Measurements from ENCODE around the gene CLEC12A.

Gene CLEC12A

DNA sequence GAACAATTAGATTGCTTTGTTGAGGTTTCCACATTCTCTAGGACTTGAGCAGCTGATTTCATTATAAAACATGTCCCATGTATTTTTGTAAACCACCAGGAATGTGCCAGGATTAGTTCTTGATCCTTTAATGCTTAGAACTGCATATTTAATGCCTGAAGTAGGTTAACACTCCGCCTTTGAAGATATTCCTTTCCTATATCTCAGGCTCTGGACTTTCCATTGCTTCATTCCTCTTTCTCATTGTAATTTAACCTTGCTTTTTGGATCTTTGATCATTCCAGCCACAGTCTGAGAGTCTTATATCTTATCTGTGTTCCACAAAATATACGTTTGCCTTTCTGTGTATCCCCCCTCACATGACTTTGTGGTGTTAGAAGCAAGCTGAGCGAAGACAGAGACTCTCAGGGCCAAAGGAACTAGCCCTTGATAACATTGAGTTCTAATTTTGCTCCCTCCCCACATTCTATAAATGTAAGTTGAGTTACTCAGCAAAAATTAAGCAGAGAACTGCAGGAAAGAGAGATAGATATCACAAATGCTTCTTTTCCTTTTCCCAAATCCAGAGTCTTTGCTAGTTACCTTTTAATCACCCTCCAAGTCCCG is 30.1 kb downstream of the CLEC12A start:
- Histone ChIP-seq H3K36me3 (no peaks in the 10 kb centered on the region), H3K9me3 (no peaks in the 10 kb centered on the region), H3K27me3 (peaks cover 6% of the 10 kb centered on the region; the same call in 1 of the 2 replicates), H3K4me3 (ENCODE audit: low read depth, low read length) (no peak overlapping the region), H3K4me1 (no peaks in the 10 kb centered on the region)
- TF ChIP-seq CTCF (IDR thresholded peaks at IDR 0.05; ENCODE audit: low read depth, low read length) = no peak
- DNase-seq = no peak

- no peaks in the 10 kb centered on the region for H3K9me3 ChIP-seq
- H3K27me3 ChIP-seq = no peaks in the 10 kb centered on the region; the same call in 1 of the 2 replicates
- H3K4me1 ChIP-seq = no peaks in the 10 kb centered on the region
- no peak overlapping the region for H3K4me3 ChIP-seq (ENCODE audit: low read depth, low read length)
- no peaks in the 10 kb centered on the region for H3K36me3 ChIP-seq
- DNase-seq = no peak
- no peak for TF ChIP-seq CTCF (IDR thresholded peaks at IDR 0.05; ENCODE audit: low read depth, low read length)
These were observed 41.6 kb downstream of the CLEC12A start for GRCh38 chr12:10012630-10013330.

- Histone ChIP-seq H3K36me3 (no peaks in the 10 kb centered on the region), H3K4me1 (no peaks in the 10 kb centered on the region), H3K9me3 (no peaks in the 10 kb centered on the region), H3K4me3 (ENCODE audit: low read depth, low read length) (no peak overlapping the region), H3K27me3 (no peaks in the 10 kb centered on the region; the same call in 1 of the 2 replicates)
- no peak for TF ChIP-seq CTCF (IDR thresholded peaks at IDR 0.05; ENCODE audit: low read depth, low read length)
- no peak for DNase-seq
These were observed 44.2 kb downstream of the CLEC12A start for GRCh38 chr12:10015450-10015849.

- H3K4me3 ChIP-seq (ENCODE audit: low read depth, low read length) = no peak overlapping the region
- no peaks in the 10 kb centered on the region for H3K9me3 ChIP-seq
- no peaks in the 10 kb centered on the region; the same call in 1 of the 2 replicates for H3K27me3 ChIP-seq
- H3K4me1 ChIP-seq = no peaks in the 10 kb centered on the region
- no peaks in the 10 kb centered on the region for H3K36me3 ChIP-seq
- no peak for DNase-seq
- TF ChIP-seq CTCF (IDR thresholded peaks at IDR 0.05; ENCODE audit: low read depth, low read length) = no peak
These were observed 45.7 kb downstream of the CLEC12A start for GRCh38 chr12:10016881-10017280.

DNA sequence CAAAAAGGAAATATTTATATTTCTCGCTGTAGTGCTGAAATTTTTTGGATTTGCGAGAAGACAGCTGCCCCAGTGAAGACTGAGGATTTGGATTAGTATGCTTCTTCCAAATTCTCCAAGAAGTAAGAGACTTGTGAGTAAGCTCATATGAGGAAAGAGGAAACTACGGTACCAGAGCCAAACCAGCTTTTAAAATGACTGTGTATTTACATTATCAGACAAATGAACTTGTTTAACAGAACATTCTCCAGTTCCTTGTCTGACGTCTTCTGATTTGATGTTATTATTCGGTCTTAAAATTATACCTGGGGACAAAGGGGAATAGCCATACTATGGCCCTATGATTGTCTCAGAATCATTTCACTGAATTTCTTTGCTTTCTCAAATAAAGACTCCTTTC is 47.2 kb downstream of the CLEC12A start:
- Histone ChIP-seq H3K36me3 (no peaks in the 10 kb centered on the region), H3K9me3 (no peaks in the 10 kb centered on the region), H3K4me1 (no peaks in the 10 kb centered on the region), H3K4me3 (ENCODE audit: low read depth, low read length) (no peak overlapping the region), H3K27me3 (no peaks in the 10 kb centered on the region; the same call in 1 of the 2 replicates)
- no peak for TF ChIP-seq CTCF (IDR thresholded peaks at IDR 0.05; ENCODE audit: low read depth, low read length)
- no peak for DNase-seq

DNA sequence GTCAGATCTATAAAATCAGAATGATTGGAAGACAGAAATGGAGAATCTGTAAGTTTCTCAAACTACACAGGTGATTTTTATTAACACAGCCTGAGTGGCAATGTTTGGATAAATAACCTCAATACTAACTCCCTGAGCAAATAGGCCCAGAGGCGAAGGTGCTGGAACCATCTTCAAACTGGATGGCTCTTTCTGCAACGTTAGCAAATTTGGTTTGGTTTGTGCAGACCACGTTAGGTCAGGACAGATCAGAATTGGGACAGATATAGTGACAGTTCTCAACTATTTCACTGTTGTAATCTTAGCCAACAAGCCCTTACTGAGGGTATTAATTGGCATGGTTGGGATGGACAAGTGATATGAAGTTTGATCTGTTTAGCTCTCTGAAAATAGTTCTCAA is 50.1 kb downstream of the CLEC12A start:
- no peaks in the 10 kb centered on the region for H3K36me3 ChIP-seq
- no peaks in the 10 kb centered on the region for H3K4me1 ChIP-seq
- H3K9me3 ChIP-seq = no peaks in the 10 kb centered on the region
- H3K27me3 ChIP-seq = no peaks in the 10 kb centered on the region
- TF ChIP-seq CTCF (IDR thresholded peaks at IDR 0.05; ENCODE audit: low read depth, low read length) = no peak
- no peak overlapping the region for H3K4me3 ChIP-seq (ENCODE audit: low read depth, low read length)
- DNase-seq = no peak

All from BE2C (cell line).